HG02763 (cell line): Measurements from ENCODE around the gene C16orf96.

ENCODE experiments used
- ATAC-seq: cut with Tn5 transposase; IDR thresholded peaks from one replicate; pipeline ENCODE4 v1.9.1; 2021; ENCODE audit warnings: mild to moderate bottlenecking, moderate library complexity; ENCODE audit not compliant: unreplicated experiment

Gene C16orf96

DNA sequence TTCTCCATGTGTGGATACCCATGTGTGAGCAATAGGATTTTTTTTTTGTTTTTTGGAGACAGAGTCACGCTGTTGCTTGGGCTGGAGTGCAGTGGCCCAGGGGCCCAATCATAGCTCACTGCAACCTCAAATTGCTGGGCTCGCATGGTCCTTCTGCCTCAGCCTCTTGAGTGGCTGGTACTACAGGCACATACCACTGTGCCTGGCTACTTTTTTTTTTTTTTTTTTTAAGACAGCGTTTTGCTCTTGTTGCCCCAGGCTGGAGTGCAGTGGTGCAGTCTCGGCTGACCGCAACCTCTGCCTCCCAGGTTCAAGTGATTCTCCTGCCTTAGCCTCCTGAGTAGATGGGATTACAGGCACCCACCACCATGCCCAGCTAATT is 85.2 kb downstream of the C16orf96 start:
- no peak for ATAC-seq

DNA sequence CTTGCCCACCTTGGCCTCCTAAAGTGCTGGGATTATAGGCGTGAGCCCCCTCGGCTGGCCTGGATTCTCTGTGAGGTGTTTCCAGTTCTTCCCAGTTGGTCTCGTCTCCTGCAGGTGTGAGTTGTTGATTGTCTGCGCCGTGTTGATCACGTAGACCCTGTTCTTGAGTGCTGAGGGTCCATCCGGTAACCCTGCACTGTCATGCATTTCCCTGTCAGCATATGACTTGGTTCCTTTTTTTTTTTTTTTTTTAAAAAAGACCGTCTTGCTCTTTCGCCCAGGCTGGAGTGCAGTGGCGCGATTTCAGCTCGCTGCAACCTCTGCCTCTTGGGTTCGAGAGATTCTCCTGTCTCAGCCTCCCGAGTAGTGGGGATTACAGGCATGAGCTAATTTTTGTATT is 85.8 kb downstream of the C16orf96 start:
- ATAC-seq = no peak

DNA sequence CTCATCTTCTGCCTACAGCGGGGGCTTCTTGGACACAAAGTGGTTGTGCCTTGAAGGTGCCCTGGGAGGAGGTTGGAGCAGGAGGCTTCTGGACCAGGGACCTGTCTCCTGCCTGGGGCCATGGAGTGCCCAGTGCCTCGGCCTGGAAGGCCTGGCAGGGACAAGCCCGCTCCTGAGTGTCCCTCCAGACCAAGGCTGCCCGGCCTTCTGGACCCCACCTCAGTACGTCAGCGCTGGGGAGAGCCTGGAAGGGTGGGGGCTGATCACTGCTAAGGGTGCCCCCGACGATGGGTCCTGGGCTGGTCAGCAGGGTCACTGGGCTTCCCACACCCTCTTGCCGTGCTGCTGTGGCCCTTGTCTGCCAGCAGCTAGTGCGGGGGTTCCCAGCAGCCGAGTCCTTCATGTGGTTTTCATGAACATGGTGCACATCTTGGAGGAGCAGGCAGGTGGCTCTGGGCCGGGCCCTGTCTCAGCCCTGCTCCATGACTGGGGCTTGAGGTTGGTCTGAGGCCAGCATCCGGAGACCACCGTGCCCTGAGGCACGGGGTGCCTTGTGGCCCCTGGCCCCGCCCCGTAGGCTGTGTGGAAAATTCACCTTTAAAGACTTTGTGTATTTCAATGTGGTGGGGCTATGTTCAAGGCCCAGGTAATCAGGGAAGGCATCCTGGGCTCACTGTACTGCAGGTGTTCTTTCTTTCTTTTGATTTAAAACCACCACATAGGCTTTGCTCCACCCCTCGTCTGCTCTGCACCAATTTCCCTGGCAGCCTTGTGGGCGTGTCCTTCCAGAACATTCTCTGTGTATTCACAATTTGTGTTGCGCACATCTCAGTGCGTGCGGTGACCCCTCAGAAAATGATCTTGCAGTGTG is 90.9 kb downstream of the C16orf96 start:
- no peak for ATAC-seq

DNA sequence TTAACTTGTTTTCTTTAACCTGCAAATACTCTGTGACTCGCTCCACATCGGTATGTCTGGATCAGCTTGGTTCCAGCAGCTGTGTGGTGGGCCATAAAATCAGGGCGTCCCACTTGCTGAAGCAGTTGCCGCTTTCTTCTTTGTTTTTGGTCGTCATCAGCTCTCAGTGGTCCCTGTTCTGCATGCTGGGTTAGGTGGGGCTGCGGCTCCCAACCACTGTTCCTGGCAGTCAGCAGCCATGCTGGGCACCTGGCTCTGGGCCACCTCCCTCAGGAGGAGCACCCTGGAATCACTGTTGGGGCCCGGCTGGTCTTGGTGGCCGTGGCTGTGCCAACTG is 91.5 kb downstream of the C16orf96 start:
- no peak for ATAC-seq

DNA sequence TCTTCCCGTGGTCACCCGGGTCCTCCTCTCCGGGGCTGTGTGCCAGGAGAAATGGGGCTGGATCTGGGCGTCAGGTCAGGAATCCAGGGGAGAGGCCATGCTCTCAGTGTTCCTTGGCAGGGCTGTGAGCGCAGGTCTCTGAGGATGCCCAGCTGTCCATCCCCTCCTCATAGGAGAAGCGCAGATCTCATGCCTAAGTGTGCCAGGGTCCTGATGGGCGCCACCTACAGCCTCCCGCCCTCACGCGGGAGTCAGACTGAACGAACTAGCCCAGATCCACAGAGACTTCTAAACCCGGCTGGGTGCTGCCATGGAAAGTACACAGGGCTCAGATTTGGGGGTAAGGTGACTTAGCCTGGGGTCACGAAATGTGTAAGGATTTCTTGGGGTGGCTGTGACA is 92.8 kb downstream of the C16orf96 start:
- no peak for ATAC-seq

DNA sequence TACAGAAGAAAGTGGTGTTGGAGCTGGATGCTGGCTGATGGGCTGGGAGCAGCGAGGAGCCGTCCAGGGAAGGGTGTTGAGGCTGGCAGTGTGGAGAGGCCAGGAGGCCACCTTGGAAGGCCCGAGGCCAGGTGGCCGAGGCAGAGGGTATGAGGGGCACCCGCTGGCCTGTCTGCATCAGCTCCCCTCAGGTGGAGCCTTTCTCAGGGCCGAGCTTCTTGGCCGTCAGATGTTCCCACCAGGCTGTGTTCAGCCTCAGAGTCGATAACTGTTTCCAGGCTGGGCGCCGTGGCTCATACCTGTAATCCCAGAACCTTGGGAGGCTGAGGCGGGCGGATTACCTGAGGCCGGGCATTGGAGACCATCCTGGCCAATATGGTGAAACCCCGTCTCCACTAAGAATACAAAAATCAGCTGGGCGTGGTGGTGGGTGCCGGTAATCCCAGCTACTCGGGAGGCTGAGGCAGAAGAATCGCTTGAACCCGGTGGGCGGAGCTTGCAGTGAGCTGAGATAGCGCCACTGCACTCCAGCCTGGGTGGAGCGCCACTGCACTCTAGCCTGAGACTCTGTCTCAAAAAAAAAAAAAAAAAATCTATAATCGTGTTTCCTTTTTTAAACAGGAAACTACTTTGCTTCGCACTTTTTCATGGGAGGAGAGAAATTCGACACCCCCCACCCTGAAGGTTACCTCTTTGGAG is 93.8 kb downstream of the C16orf96 start:
- ATAC-seq = no peak
